Measurements from ENCODE around the gene RAD9A.
"Not testable (repeated sequence)": the region's sequence is repeated elsewhere in the genome, so short reads cannot be mapped to it uniquely, and the experiment has no call there.

The RAD9A gene

GRCh38 chr11:67400251-67400941 lies 8.6 kb downstream of the RAD9A start:
- TF ChIP-seq CTCF (IDR thresholded peaks at IDR 0.05; ENCODE audit: extremely low read depth, missing control alignments), result no peak
- peak; percentile 21 for DNase-seq (ENCODE audit: low spot score)

GRCh38 chr11:67400942-67401494 lies 9.2 kb downstream of the RAD9A start:
- TF ChIP-seq CTCF (IDR thresholded peaks at IDR 0.05; ENCODE audit: extremely low read depth, missing control alignments), result no peak
- peak; percentile 51 for DNase-seq (ENCODE audit: low spot score)

- DNase-seq (ENCODE audit: low spot score), result peak; percentile 100
- peak; percentile 19 for TF ChIP-seq CTCF (IDR thresholded peaks at IDR 0.05; ENCODE audit: extremely low read depth, missing control alignments)
Measured at GRCh38 chr11:67401495-67402191, 9.9 kb downstream of the RAD9A start, which contains the start of gene PPP1CA. Gene PPP1CA, minus strand, starts transcription at chr11:67401858. Its CDS starts 76 bp downstream, at chr11:67401782.

- DNase-seq (ENCODE audit: low spot score), result not testable (repeated sequence)
Measured at GRCh38 chr11:67402192-67402839, 10.5 kb downstream of the RAD9A start.

GRCh38 chr11:67403085-67403484 lies 11.3 kb downstream of the RAD9A start:
- not testable (repeated sequence) for DNase-seq (ENCODE audit: low spot score)

GRCh38 chr11:67404515-67405195 lies 12.9 kb downstream of the RAD9A start:
- no peak for TF ChIP-seq CTCF (IDR thresholded peaks at IDR 0.05; ENCODE audit: extremely low read depth, missing control alignments)
- DNase-seq (ENCODE audit: low spot score), result peak; percentile 41

GRCh38 chr11:67405196-67405567 lies 13.4 kb downstream of the RAD9A start:
- DNase-seq (ENCODE audit: low spot score), result peak; percentile 11
- TF ChIP-seq CTCF (IDR thresholded peaks at IDR 0.05; ENCODE audit: extremely low read depth, missing control alignments), result no peak

Data from GM20000 (cell line).